Ovary (tissue), 9 donors: ENCODE measurements around the gene NPHP1. TPM values are rescaled to one million over a fixed set of nuclear protein-coding genes. Genes with fewer than 3 reads are reported as not detected.

Experiments used
- DNase-seq, 5 donors: peaks; one replicate each; pipeline ENCODE4 v3.0.0-alpha.2; 2019 to 2020
- H3K27ac ChIP-seq, 2 donors: fragments of 200-600 bp; one replicate each; pipeline versions ENCODE4 v1.5.1 to v1.8.0; 2019 to 2022
- H3K27me3 ChIP-seq: fragments of 200-600 bp; one replicate; pipeline ENCODE4 v1.8.0; 2022
- H3K36me3 ChIP-seq: fragments of 200-600 bp; sonication (generic); one replicate; pipeline ENCODE4 v1.5.1; 2019
- H3K4me1 ChIP-seq: one replicate; pipeline ENCODE4 v1.8.1; 2013; ENCODE audit warnings: mild to moderate bottlenecking, moderate library complexity; ENCODE audit not compliant: insufficient read depth
- H3K4me3 ChIP-seq: fragments of 200-600 bp; sonication (generic); one replicate; pipeline ENCODE4 v1.5.1; 2017
- H3K9me3 ChIP-seq, 2 donors: fragments of 200-600 bp in 1 of 2; sonication (generic) in 1 of 2; one replicate each; pipeline versions ENCODE4 v1.5.1 to v1.8.1; 2013 to 2019; ENCODE audit warnings: mild to moderate bottlenecking in 1 of 2, moderate library complexity in 1 of 2
- CTCF ChIP-seq, 3 donors: fragments of 450-650 bp in 2 of 3; fragments of 200-600 bp in 1 of 3; IDR thresholded peaks; one replicate each; pipeline versions ENCODE4 v1.5.1 to v1.8.0; 2016 to 2022; ENCODE audit warnings: antibody characterized with exemption in 3 of 3, mild to moderate bottlenecking in 1 of 3
- EP300 ChIP-seq: sonication (generic); formaldehyde crosslinking; IDR thresholded peaks from one replicate; pipeline ENCODE4 v1.6.1; 2017; ENCODE audit warnings: antibody characterized with exemption
- POLR2A ChIP-seq: fragments of 450-650 bp; IDR thresholded peaks from one replicate; pipeline ENCODE4 v1.6.1; 2017; ENCODE audit warnings: antibody characterized with exemption, mild to moderate bottlenecking, moderate library complexity
- WGBS, 3 donors: extraction: QIAGEN DNeasy Blood & Tissue Kit in 1 of 3; methylation state at CpG; one replicate each; pipeline versions ENCODE4 v1.1.5 to v1.1.7; 2013 to 2017; 5-methylcytosine and 5-hydroxymethylcytosine counted together
- intact Hi-C, 4 donors: fragments of 100-400 bp; cut with DNase I; formaldehyde crosslinking; loops; one replicate each; pipeline versions ENCODE4 v1.11.0 to v1.15.1; 2022 to 2023
- polyA plus RNA-seq, 2 donors: library from polyadenylated mRNA; stranded (reverse); fragments of 200-250 nt in 1 of 2; fragments of 350-450 nt in 1 of 2; fragmentation: Illumina TruSeq in 1 of 2; extraction: RNeasy Lipid Tissue Mini Kit (QIAGEN cat#74804) in 1 of 2; gene quantifications; one replicate each; pipeline ENCODE4 v1.2.3, GENCODE V29; 2013 to 2014
- total RNA-seq, 7 donors: library from RNA; depleted of rRNA in 2 of 7; stranded (reverse); fragments of >200 nt in 2 of 7; fragmentation: NEBNext Ultra II Directional in 3 of 7; extraction: Animal tissue kit (Norgen Biotek cat#: 25700) in 3 of 7; gene quantifications; one replicate each; pipeline versions ENCODE4 v1.1.0 to v1.2.4, GENCODE V29; 2016 to 2023
- donor health status: DM: no; HTN: no; CAD: no; lungs with moderate emphysema.
- donor health status: DM: no; HTN: no; CAD: no.
- donor health status: Bipolar disorder and iron deficiency.
- donor health status: DM: yes; HTN: yes; CAD: no.
- donor health status: DM: no; HTN: no; CAD: no.
- donor health status: DM: yes; HTN: yes; CAD: no.

NPHP1 gene
- total and polyA plus RNA-seq, 9 donors: 4.2 to 21.6 (median 6.1) TPM

GRCh38 chr2:110105608-110106467, 99.0 kb downstream of the NPHP1 start:
- Histone ChIP-seq H3K36me3 (no peaks in the 10 kb centered on the region), H3K27me3 (no peaks in the 10 kb centered on the region), H3K27ac (no peak overlapping the region), H3K4me3 (no peak overlapping the region), H3K9me3 (no peaks in the 10 kb centered on the region), H3K4me1 (no peaks in the 10 kb centered on the region)
- TF ChIP-seq CTCF (IDR thresholded peaks at IDR 0.05) (no peak), EP300 (no peak), POLR2A (no peak)
- intact Hi-C loops: no loop called here
- no peak for DNase-seq
- 64 to 70% (median 67%) methylated on average over 8 of the region's 8 CpGs for WGBS, 3 donors

- Histone ChIP-seq H3K4me3 (no peak overlapping the region), H3K27ac (no peak overlapping the region), H3K36me3 (no peaks in the 10 kb centered on the region), H3K27me3 (no peaks in the 10 kb centered on the region), H3K4me1 (no peaks in the 10 kb centered on the region), H3K9me3 (no peaks in the 10 kb centered on the region)
- no peak for DNase-seq
- no peak for TF ChIP-seq POLR2A
- no peak for TF ChIP-seq EP300
- TF ChIP-seq CTCF (IDR thresholded peaks at IDR 0.05): no peak
- intact Hi-C loops: no loop called here
- 80 to 88% (median 85%) methylated on average over 4 of the region's 4 CpGs for WGBS, 3 donors
Measured at GRCh38 chr2:110105183-110105582, 99.6 kb downstream of the NPHP1 start.

GRCh38 chr2:110104025-110104771, 100.6 kb downstream of the NPHP1 start:
- Histone ChIP-seq H3K36me3 (no peaks in the 10 kb centered on the region), H3K4me1 (no peaks in the 10 kb centered on the region)
- 88 to 93% (median 92%) methylated on average over 10 of the region's 10 CpGs for WGBS, 3 donors

More at GRCh38 chr2:110104025-110104771, 100.6 kb downstream of the NPHP1 start:
- no peak for DNase-seq
- H3K27me3 ChIP-seq: no peaks in the 10 kb centered on the region
- TF ChIP-seq CTCF (IDR thresholded peaks at IDR 0.05): no peak
- TF ChIP-seq POLR2A: no peak
- no peak for TF ChIP-seq EP300
- H3K4me3 ChIP-seq: no peak overlapping the region
- no peak overlapping the region for H3K27ac ChIP-seq
- H3K9me3 ChIP-seq: no peaks in the 10 kb centered on the region
- intact Hi-C loops: no loop called here
